ENCODE results near the gene CENPA. TPM values are rescaled to one million over a fixed set of nuclear protein-coding genes. Genes with fewer than 3 reads are reported as not detected.

CENPA gene
- total and polyA plus RNA-seq, 12 donors = 0.25 to 33.1 (median 2.9) TPM; not detected in 2

- Histone ChIP-seq H3K4me3 (no peak overlapping the region), H3K9me3 (no peaks in the 10 kb centered on the region), H3K27ac (no peak overlapping the region), H3K27me3 (no peaks in the 10 kb centered on the region), H3K4me1 (peaks cover 2 to 12% (median 8%) of the 10 kb centered on the region in 9 donors), H3K36me3 (no peaks in the 10 kb centered on the region)
- DNase-seq (no peak), ATAC-seq (no peak)
- WGBS, 2 donors = 70 to 83% methylated on average over 6 of the region's 6 CpGs
- intact Hi-C loops (cut with DNase I) = no loop called here
- TF ChIP-seq CTCF (IDR thresholded peaks at IDR 0.05) = no peak
These were observed 45.5 kb upstream of the CENPA start for GRCh38 chr2:26740346-26740745.

GRCh38 chr2:26740890-26741302 lies 45.0 kb upstream of the CENPA start:
- Histone ChIP-seq H3K4me3 (no peak overlapping the region), H3K27ac (no peak overlapping the region), H3K4me1 (peaks cover 1 to 7% (median 5%) of the 10 kb centered on the region in 9 donors), H3K9me3 (no peaks in the 10 kb centered on the region), H3K27me3 (no peaks in the 10 kb centered on the region), H3K36me3 (no peaks in the 10 kb centered on the region)
- WGBS, 2 donors = 55 to 63% methylated on average over 8 of the region's 8 CpGs
- TF ChIP-seq CTCF (IDR thresholded peaks at IDR 0.05) = no peak
- no peak for DNase-seq
- no peak for ATAC-seq
- intact Hi-C loops (cut with DNase I) = no loop called here

- ATAC-seq (no peak), DNase-seq (no peak)
- Histone ChIP-seq H3K27ac (no peak overlapping the region), H3K9me3 (no peaks in the 10 kb centered on the region), H3K36me3 (no peaks in the 10 kb centered on the region), H3K27me3 (no peaks in the 10 kb centered on the region), H3K4me1 (no peaks in the 10 kb centered on the region), H3K4me3 (no peak overlapping the region)
- 91 to 92% methylated on average over 15 of the region's 15 CpGs for WGBS, 2 donors
- intact Hi-C loops (cut with DNase I) = no loop called here
- TF ChIP-seq CTCF (IDR thresholded peaks at IDR 0.05) = no peak
These were observed 43.6 kb upstream of the CENPA start for GRCh38 chr2:26742048-26742770.

- Histone ChIP-seq H3K36me3 (no peaks in the 10 kb centered on the region), H3K9me3 (no peaks in the 10 kb centered on the region), H3K27ac (no peak overlapping the region), H3K27me3 (no peaks in the 10 kb centered on the region), H3K4me1 (no peaks in the 10 kb centered on the region), H3K4me3 (no peak overlapping the region)
- ATAC-seq (no peak), DNase-seq (no peak)
- no peak for TF ChIP-seq CTCF (IDR thresholded peaks at IDR 0.05)
- 85 to 87% methylated on average over 3 of the region's 3 CpGs for WGBS, 2 donors
- intact Hi-C loops (cut with DNase I) = loop anchor here in 3 of 10 donors (2.0 kb wide), 1 partner anchor 139 kb away; no protein-coding TSS in a partner anchor
These were observed 42.0 kb upstream of the CENPA start for GRCh38 chr2:26743852-26744251.
